NCI-H460 (cell line): Measurements from ENCODE around the gene ATXN1. TPM values are rescaled to one million over a fixed set of nuclear protein-coding genes. Genes with fewer than 3 reads are reported as not detected.
"Not testable (repeated sequence)": the region's sequence is repeated elsewhere in the genome, so short reads cannot be mapped to it uniquely, and the experiment has no call there.

Experiments
- DNase-seq: peaks from one replicate; pipeline ENCODE4 v3.0.0-alpha.2; 2016; ENCODE audit warnings: low read depth; ENCODE audit errors: extremely low read depth
- total RNA-seq: library from RNA; depleted of rRNA; stranded (reverse); fragments of >200 nt; shearing (Covaris generic); gene quantifications from 2 replicates; pipeline ENCODE4 v1.2.3, GENCODE V29; 2014

ATXN1 gene
- total RNA-seq, 1 experiment from 2014 or later, result 20.4 TPM

DNA sequence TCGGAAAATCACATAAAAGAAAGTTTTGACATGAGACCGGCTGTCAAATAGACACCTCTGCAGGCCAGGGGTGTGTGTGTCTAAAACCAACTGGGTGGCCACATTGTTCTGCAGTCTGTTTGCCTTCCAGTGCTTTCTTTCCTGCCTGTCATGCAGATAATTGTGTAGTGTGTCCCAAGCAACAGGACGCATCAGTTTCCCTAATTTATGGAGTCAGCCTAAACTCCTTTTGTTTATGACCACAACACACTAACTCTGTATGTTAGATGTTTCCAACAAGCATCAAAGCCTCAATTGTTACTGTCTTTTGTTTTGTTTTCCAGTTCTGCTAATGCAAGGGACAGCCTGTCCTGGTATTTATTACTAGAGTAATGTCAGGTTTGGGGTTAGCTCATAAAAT is 205.7 kb downstream of the ATXN1 start:
- DNase-seq, result no peak

DNA sequence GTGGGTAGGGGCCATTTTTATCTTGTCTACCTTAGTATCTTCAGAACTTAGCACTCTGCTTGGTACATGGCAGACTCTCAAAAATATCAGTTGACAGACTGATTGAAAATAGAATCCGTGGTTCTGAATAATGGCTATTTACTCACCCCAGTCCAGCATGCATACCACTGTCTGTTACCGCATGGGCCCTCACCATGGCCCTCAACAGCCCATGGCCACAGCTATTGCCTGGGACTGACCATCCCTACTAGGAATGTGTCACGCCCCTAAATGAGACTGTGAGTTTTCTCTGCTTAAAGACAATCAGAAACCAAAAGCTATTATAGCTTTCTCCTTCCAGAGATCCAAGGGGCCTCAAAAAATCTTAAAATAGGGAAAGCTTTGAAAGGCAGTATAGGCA is 207.7 kb downstream of the ATXN1 start:
- no peak for DNase-seq

DNA sequence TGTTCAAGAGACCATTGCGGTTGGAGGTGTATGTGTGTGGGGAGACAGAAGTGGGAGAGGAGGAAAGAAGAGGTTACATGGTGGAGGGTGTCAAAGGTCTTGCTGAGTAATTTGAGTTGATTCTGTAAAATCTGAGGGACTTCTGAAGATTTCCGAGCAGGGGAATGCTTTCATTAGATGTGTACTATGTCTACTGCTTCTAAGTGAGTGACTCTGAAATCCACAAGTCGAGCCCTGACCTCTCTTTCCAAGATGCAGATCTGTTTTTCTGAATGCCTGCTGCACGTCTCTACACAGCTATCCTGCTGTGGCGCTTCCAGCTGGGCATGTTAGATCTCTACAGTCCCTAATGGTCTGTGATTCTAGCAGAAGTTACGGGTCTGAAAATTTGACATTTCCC is 209.8 kb downstream of the ATXN1 start:
- no peak for DNase-seq

DNA sequence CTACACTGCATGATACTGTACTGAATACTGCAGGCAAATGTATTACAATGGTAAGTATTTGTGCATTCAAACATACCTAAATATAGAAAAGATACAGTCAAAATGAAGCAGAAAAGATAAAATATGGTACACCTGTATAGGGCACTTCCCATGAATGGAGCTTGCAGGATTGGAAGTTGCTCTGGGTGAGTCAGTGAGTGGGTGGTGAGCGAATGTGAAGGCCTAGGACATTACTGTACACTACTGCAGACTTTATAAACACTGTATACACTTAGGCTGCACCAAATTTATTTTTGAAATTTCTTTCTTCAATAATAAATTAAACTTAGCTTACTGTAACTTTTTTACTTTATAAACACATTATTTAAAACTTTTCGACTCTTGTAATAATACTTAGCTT is 213.1 kb downstream of the ATXN1 start:
- no peak for DNase-seq

DNA sequence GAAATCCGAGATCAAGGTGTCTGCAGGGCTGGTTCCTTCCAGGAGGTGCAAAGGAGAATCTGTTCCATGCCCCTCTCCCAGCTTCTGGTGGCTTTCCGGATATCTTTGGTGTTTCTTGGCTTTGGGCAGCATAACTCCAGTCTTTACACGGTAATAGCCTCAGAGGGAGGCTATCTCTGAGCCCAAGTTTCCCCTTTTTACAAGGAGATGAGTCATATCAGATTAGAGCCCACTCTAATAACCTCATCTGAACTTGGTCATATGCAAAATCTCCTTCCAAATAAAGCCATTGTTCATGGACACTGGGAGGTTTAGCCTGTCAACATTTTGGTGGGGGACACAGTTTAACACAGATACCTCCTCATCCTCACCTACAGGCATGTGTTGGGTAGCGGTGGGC is 213.7 kb downstream of the ATXN1 start:
- DNase-seq, result no peak

DNA sequence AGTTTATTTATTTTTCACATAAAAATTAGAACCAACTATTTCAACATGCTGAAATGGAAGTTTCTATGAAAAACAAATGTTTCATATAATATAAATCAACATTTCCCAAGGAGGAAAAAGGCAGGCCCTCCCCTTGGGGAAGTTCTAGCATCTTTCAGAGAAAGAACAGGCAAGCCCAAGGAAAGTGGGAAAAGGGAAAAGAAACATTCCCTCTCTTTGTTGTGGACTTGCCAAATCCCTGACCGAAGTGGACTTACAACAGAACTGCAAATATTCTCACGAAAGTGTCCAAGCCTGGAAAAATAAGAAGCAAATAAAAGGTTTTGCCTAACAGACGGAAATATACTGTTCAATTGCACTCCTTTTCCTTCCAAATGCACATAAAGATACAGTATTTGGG is 214.4 kb downstream of the ATXN1 start:
- DNase-seq, result no peak

DNA sequence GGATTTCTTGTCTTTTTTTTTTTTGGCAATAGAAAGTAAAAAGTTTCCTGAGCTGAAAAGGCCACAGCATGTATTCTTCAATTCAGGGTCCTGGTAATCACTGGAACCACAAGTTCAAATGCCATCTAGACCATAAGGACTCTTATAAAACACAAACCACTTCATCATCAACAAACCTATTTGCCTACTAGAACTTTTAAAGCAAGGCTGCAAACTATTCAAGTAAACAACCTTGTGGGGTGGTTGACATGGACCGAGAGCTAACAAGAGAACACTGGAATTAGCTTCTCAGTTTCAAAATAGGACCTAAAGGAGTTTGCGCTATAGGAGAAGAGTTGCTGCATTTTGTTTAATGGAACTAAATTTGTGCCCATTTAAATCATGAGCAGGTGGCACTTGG is 215.9 kb downstream of the ATXN1 start:
- no peak for DNase-seq

DNA sequence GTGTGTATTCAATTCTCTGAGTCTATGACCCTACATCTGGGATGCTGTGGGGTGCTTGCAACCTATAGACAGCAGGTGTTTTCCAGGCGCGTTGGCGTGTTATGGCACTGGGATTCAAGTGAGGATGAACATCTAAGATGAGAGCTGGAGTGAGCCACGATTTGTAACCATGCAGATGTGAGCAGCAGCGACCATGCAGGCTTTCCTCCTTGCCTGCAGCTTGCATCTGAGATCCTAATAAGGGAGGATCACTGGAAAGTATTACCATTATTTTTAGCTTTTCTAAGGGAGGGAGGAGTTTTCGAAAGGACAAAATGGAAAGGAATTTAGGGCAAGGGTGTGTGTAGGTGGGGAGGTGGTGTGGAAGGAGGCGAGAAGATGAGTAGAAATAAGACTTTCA is 216.7 kb downstream of the ATXN1 start:
- no peak for DNase-seq

DNA sequence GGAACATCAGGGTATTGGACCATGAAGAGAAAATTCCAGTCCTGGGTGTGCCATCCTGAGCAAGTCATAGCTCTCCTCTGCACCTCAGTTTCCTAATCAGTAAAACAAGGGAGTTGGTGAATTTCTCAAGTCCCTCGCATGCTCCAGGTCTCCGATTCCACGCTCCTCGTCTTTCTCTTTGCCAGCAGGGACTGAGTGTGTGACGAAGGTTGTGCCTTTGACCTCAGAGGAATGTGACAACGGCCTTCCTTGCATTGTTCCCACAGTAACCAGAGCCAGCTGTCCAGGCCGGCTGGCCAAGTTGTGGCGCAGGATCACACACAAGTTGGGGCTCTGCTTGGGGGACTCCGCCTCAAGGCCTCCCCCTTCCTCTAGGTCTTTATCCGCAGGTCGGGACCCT is 217.3 kb downstream of the ATXN1 start:
- no peak for DNase-seq

DNA sequence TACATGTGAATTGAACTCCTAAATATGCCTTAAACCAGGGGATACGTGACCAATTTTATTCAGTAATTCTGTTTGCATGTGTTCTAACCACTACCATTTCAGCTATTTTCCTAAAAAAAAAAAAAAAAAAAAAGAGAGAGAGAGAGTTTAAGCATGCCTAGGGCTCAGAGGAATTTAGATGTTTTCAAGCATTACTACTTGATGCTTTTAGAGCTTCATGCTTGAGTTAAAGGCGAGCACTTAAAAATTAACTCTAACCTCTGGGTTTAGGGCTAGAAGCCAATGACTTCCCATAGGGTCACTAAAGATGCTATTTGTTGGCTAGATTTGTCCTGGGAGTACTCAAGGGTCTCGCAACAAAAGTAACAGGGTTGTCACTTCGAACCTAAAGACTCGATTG is 217.7 kb downstream of the ATXN1 start:
- DNase-seq, result no peak

DNA sequence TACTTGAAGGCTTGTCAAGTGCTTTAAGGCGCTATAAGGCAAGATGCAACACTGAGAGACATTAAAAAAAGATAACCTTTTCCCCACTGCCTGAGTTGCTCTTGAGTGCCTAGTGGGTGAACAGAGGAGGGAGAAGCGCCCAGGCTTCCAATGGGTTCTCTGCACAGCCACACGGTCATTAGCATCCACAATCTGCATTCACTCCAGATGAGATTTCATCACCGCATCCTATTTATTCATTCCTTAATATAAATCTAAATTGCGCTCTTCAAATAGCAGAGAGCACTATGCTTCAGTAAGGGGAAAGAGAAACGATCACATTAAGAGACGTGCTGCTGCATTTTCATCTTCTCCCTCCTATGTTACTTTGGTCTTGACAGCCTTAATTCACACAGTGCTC is 219.2 kb downstream of the ATXN1 start:
- no peak for DNase-seq

DNA sequence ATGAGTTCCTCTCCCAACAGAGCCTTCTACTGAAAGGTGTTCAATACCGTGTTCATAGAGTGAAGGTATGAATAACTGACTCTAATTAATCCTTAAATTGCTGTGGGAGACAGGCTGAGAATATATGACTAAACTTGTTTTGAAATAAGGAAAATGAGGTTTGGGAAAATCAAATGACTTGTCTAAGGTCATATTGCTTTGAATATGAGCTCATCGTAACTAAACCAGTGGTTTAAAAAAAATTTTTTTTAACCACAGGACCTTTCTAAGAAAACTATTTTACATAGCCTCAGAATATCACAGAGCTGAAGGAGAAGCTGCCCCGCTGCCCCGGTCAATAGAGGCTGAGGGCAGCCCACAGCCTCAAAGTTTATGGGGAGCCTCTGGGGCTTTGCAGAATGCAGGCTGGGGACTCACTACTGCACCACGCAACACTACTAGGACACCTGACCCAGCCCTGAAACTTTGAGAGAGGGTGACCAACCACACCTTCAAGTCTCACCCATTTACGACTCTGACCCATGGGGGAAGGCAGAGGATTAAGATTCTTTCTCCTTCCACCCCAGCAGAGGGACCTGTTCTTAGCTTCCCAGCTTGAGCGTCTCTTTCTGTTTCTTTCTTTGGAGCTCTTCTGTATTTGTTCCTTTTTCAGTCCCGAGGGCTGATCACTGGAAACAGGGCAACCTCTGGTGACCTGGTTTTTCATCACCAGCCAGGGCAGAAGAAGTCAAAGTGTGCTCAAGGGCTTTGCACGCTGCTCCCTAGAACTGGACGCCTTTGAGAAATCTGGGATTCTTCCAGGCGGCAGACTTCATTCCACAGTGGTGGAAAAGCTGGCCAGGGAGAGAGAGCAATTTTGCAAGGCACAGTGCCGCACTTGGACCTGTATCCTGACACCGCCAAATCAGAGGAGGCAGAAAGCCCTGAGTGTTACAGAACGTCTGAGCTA is 220.2 kb downstream of the ATXN1 start:
- no peak for DNase-seq

DNA sequence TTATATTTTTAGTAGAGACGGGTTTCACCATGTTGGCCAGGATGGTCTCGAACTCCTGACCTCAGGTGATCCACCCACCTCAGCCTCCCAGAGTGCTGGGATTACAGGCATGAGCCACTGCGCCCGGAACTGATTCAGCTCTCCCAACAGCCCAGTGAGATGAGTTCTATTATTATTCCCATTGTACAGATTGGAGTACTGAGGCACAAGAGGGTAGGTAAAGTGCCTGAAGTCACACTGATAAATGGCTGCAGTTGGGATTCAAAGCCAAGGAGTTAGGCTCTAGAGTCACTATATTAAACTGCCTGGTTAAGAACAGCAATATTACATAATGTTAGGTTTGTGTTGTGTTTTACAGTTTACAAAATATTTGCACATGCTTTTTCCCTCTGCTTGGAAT is 220.9 kb downstream of the ATXN1 start:
- DNase-seq, result not testable (repeated sequence)

DNA sequence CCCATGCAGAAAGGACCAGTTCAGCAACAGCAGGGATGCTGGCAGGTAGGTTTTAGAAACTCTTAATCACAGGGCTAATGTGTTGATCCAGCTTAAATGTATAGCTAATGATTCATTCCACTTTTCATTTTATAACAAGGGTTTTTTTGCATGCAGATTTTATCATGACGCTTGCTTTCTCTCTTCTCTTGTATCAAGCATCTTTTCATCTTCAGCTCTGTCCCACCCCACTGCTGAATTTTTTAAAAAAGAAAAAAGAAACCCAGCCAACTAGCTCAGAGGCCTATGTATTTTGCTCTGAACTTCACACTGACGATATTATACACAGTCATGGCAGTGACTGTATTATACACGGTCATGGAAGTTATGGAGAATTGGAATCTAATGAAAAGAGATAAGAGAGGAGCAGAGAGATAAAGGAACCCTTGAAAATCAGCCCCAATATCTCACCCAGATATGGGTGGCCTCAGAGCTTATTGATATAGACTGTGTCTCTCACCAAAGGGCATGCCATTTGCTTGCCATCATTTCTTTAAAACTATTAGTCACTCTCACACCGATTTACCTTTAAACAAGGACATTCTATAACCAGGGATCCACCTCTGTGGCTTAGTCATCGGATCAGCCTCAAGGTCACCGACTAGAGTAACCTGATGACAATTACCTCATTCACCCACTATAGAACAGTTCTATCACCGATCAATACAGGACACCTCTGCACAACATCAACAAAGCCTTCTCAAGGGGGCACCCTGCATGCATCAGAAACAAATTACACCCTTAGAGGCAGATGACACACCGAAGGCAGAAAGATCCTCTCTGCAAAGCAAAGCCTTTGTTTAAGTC is 222.0 kb downstream of the ATXN1 start:
- no peak for DNase-seq

DNA sequence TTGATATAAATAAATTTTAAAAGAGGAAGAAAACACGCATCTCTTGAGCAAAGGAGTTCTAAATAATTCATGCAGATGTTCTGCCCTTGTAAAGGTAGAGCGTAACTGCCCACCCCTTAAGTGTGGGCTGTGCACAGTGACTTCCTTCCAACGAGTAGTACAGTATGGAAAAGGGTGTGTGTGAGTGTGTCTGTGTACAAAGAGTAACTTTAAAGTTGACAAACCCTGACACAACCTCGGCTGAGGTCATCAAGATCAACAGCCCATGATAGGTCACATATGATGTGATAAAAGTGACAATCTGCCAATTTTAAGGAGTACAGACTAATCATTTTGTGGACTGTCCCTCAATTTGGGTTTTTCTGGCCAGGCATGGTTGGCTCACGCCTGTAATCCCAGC is 225.7 kb downstream of the ATXN1 start:
- no peak for DNase-seq

DNA sequence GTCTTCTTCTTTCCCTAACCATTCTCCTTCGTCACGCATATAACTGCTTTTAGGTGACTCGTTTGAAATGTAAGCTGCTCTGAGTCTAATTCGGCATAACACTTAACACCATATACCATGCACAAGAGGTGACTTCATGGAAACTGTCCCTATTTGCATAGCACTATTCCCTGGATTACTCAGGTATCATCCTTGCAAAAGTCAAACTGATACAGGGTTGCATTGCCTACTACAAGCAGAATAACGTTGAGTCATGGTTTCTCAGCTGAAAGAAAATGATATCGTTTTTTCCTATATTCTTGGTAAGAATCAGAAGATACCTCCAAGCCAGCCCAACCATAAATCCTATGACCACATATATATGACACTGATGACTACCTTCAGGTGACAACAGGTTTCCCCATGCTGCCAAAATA is 227.5 kb downstream of the ATXN1 start:
- no peak for DNase-seq

DNA sequence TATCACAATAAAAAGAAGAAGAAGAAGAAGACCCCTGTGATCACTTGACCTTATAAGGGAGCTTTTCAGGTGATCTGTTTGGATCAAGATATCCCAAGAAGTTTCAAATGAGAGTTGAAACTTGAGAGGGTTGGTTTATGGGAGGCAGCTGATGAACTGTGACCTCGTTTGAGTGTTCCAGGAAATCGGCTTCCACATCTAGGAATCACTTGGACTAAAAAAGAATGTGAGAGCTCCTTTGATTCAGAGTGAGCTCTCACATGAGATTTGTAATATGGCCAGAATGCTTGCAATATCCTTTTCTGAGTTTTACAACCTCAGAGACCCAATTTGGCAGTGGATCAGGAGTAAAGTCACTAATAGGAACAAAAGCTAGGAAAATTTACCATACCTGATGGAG is 228.1 kb downstream of the ATXN1 start:
- no peak for DNase-seq

DNA sequence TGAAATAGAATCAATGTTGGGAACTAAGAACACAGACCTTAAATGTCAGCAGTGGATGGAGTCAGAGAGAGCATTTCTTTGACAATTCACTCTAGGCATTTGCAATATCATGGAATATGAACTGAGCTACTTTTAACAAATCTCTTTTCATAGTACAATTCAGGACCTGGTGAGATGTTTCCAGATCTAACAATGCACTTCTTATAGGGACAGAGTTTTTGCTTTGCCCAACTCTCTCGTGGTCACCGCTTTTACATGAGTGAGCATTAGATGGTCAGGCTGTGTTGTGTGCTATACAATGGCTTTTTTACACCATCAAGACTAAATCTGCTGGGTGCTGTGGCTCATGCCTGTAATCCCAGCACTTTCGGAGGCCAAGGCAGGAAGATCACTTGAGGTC is 233.6 kb downstream of the ATXN1 start:
- no peak for DNase-seq

DNA sequence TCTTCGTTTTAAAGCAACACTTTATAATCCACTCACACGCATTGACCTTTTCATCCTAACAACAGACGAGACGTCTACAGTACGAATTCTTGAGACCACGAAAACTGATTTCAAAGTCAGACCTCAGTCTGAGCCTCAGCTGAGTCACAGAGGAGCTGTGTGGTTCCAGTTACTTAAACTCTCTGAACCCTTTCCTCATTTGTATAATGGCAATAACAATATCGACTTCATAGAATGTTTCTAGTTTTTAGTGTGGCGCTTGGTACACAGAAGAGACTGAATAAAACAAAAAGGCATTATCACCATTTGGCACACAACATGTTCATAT is 236.9 kb downstream of the ATXN1 start:
- no peak for DNase-seq

DNA sequence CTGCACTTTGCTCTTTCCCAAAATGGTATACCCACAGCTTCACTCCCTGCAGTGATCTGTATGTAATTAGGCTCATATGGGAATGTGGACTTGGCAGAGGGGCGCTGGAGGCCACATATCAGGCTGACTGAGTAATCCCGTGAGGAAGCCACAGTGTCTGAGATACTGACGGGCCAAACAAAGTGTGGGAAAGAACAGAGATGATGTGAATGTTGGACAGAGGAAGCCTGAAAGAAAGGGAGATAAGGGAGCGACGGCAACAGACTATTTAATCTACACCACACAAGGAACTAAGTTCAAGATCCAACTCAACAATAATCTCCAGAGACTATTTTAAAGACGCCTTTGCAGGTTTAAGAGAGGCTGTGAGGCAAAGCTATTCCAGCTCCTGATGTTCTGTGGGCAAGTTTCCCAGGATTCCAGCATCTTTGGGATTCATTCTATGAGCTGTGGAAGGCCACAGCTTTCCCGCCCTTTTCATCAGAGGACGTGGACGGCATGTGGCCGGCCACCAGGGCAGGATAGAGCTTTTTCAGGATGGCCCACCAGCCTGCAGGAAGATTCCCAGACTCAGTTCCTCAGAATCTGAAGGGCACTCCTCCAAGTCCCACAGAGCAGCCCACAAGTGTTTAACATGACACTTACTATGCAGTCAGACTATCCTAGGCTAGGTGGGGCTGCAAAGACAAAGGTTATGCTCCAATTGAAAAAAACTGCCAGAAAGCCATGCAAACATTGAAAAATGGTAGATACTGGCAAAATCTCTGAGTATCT is 237.5 kb downstream of the ATXN1 start:
- DNase-seq, result no peak

DNA sequence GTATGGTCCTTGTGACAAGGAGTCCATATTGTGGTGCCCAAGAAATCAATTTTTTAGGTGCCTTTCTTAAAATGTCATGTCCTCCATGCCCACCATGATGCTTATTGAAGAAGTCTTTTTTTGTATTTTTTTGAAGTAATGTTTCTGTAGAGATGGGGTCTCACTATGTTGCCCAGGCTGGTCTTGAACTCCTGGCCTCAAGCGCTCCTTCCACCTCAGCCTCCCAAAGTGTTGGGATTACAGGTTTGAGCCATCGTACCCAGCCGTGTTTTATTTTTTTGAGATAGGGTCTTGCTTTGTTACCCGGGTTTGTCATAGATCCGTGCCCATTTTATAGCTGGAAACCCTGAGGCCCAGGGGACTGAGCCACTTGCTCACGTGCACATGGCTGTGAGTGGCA is 238.3 kb downstream of the ATXN1 start:
- no peak for DNase-seq
